Measurements from ENCODE around the gene USP6. TPM values are rescaled to one million over a fixed set of nuclear protein-coding genes. Genes with fewer than 3 reads are reported as not detected.
"Not testable (repeated sequence)": the region's sequence is repeated elsewhere in the genome, so short reads cannot be mapped to it uniquely, and the experiment has no call there.

USP6 gene
- polyA plus RNA-seq, 1 experiment, result not detected

GRCh38 chr17:5133311-5133710, 17.5 kb downstream of the USP6 start:
- no peak overlapping the region for H3K4me3 ChIP-seq (ENCODE audit: low read depth, low read length)
- peaks cover 6% of the 10 kb centered on the region for H3K27me3 ChIP-seq (ENCODE audit: control insufficient read depth, insufficient read depth, low read length)
- H3K27ac ChIP-seq (ENCODE audit: low read depth, low read length), result no peak overlapping the region
- CTCF ChIA-PET, result no interaction called here
- POLR2A ChIA-PET, result no interaction called here
- no peak for DNase-seq (ENCODE audit: low read depth, low spot score)
- H3K9me3 ChIP-seq (ENCODE audit: control insufficient read depth, insufficient read depth, low read length), result no peaks in the 10 kb centered on the region; the same call in 1 of the 2 replicates
- TF ChIP-seq CTCF (IDR thresholded peaks at IDR 0.05; ENCODE audit: low read depth, low read length), result no peak

GRCh38 chr17:5133961-5134360, 18.1 kb downstream of the USP6 start:
- DNase-seq (ENCODE audit: low read depth, low spot score); POLR2A ChIA-PET; H3K27ac ChIP-seq (ENCODE audit: low read depth, low read length); H3K4me3 ChIP-seq (ENCODE audit: low read depth, low read length); H3K9me3 ChIP-seq (ENCODE audit: control insufficient read depth, insufficient read depth, low read length); H3K27me3 ChIP-seq (ENCODE audit: control insufficient read depth, insufficient read depth, low read length); CTCF ChIA-PET: not testable (repeated sequence)

GRCh38 chr17:5134571-5134970, 18.7 kb downstream of the USP6 start:
- DNase-seq (ENCODE audit: low read depth, low spot score); H3K27ac ChIP-seq (ENCODE audit: low read depth, low read length); CTCF ChIA-PET; H3K9me3 ChIP-seq (ENCODE audit: control insufficient read depth, insufficient read depth, low read length); H3K4me3 ChIP-seq (ENCODE audit: low read depth, low read length); H3K27me3 ChIP-seq (ENCODE audit: control insufficient read depth, insufficient read depth, low read length); POLR2A ChIA-PET: not testable (repeated sequence)

GRCh38 chr17:5135131-5135712, 19.4 kb downstream of the USP6 start:
- H3K4me3 ChIP-seq (ENCODE audit: low read depth, low read length); CTCF ChIA-PET; H3K27me3 ChIP-seq (ENCODE audit: control insufficient read depth, insufficient read depth, low read length); POLR2A ChIA-PET; DNase-seq (ENCODE audit: low read depth, low spot score); H3K27ac ChIP-seq (ENCODE audit: low read depth, low read length); H3K9me3 ChIP-seq (ENCODE audit: control insufficient read depth, insufficient read depth, low read length): not testable (repeated sequence)

- H3K4me3 ChIP-seq (ENCODE audit: low read depth, low read length), result no peak overlapping the region
- H3K27ac ChIP-seq (ENCODE audit: low read depth, low read length), result no peak overlapping the region
- POLR2A ChIA-PET, result no interaction called here
- CTCF ChIA-PET, result no interaction called here
- peaks cover 6% of the 10 kb centered on the region; the same call in 1 of the 2 replicates for H3K9me3 ChIP-seq (ENCODE audit: control insufficient read depth, insufficient read depth, low read length)
- no peak for DNase-seq (ENCODE audit: low read depth, low spot score)
- no peak for TF ChIP-seq CTCF (IDR thresholded peaks at IDR 0.05; ENCODE audit: low read depth, low read length)
- H3K27me3 ChIP-seq (ENCODE audit: control insufficient read depth, insufficient read depth, low read length), result peaks cover 3% of the 10 kb centered on the region
These were observed 20.1 kb downstream of the USP6 start for GRCh38 chr17:5135726-5136579.

GRCh38 chr17:5136580-5137412, 21.0 kb downstream of the USP6 start:
- H3K27me3 ChIP-seq (ENCODE audit: control insufficient read depth, insufficient read depth, low read length); DNase-seq (ENCODE audit: low read depth, low spot score); H3K4me3 ChIP-seq (ENCODE audit: low read depth, low read length); POLR2A ChIA-PET; H3K9me3 ChIP-seq (ENCODE audit: control insufficient read depth, insufficient read depth, low read length); H3K27ac ChIP-seq (ENCODE audit: low read depth, low read length); CTCF ChIA-PET: not testable (repeated sequence)

- H3K27ac ChIP-seq (ENCODE audit: low read depth, low read length); POLR2A ChIA-PET; CTCF ChIA-PET; H3K9me3 ChIP-seq (ENCODE audit: control insufficient read depth, insufficient read depth, low read length); DNase-seq (ENCODE audit: low read depth, low spot score); H3K27me3 ChIP-seq (ENCODE audit: control insufficient read depth, insufficient read depth, low read length); H3K4me3 ChIP-seq (ENCODE audit: low read depth, low read length): not testable (repeated sequence)
These were observed 21.8 kb downstream of the USP6 start for GRCh38 chr17:5137511-5138197.

- H3K9me3 ChIP-seq (ENCODE audit: control insufficient read depth, insufficient read depth, low read length); H3K27ac ChIP-seq (ENCODE audit: low read depth, low read length); H3K4me3 ChIP-seq (ENCODE audit: low read depth, low read length); DNase-seq (ENCODE audit: low read depth, low spot score); CTCF ChIA-PET; H3K27me3 ChIP-seq (ENCODE audit: control insufficient read depth, insufficient read depth, low read length); POLR2A ChIA-PET: not testable (repeated sequence)
These were observed 22.3 kb downstream of the USP6 start for GRCh38 chr17:5138198-5138544.

Data from AG04450 (cell line).